Heart left ventricle (tissue), 16 donors: Measurements from ENCODE around the gene DCDC2C. TPM values are rescaled to one million over a fixed set of nuclear protein-coding genes. Genes with fewer than 3 reads are reported as not detected.

Source experiments
- ATAC-seq, 4 donors: fragments of 200-7000 bp; cut with Tn5 transposase; one replicate each; pipeline ENCODE4 v1.9.1; 2020 to 2022; ENCODE audit warnings: moderate library complexity in 4 of 4, mild to moderate bottlenecking in 3 of 4, moderate number of reproducible peaks in 1 of 4
- DNase-seq, 5 donors: peaks; one replicate each; pipeline ENCODE4 v3.0.0-alpha.2; 2020
- H3K27ac ChIP-seq, 12 donors: fragments of 200-600 bp; sonication (generic) in 4 of 12; one replicate each; pipeline versions ENCODE4 v1.5.0 to v1.8.0; 2016 to 2022; ENCODE audit warnings: mild to moderate bottlenecking in 2 of 12
- H3K27me3 ChIP-seq, 9 donors: fragments of 200-600 bp; sonication (generic) in 2 of 9; one replicate each; pipeline versions ENCODE4 v1.5.1 to v1.8.0; 2016 to 2022; ENCODE audit warnings: mild to moderate bottlenecking in 3 of 9
- H3K36me3 ChIP-seq, 9 donors: fragments of 200-600 bp; sonication (generic) in 2 of 9; one replicate each; pipeline versions ENCODE4 v1.5.0 to v1.8.0; 2018 to 2022; ENCODE audit warnings: mild to moderate bottlenecking in 2 of 9
- H3K4me1 ChIP-seq, 12 donors: fragments of 200-600 bp; sonication (generic) in 4 of 12; one replicate each; pipeline versions ENCODE4 v1.5.0 to v1.8.0; 2016 to 2022; ENCODE audit warnings: mild to moderate bottlenecking in 3 of 12
- H3K4me3 ChIP-seq, 12 donors: fragments of 200-600 bp; sonication (generic) in 4 of 12; one replicate each; pipeline versions ENCODE4 v1.5.0 to v1.8.0; 2017 to 2022; ENCODE audit warnings: mild to moderate bottlenecking in 9 of 12, moderate library complexity in 4 of 12
- H3K9me3 ChIP-seq, 12 donors: fragments of 200-600 bp; sonication (generic) in 4 of 12; one replicate each; pipeline versions ENCODE4 v1.5.0 to v1.8.0; 2016 to 2022; ENCODE audit warnings: mild to moderate bottlenecking in 1 of 12
- CTCF ChIP-seq, 12 donors: fragments of 200-600 bp; sonication (generic) in 4 of 12; IDR thresholded peaks; one replicate each; pipeline versions ENCODE4 v1.5.0 to v1.8.0; 2018 to 2022; ENCODE audit warnings: antibody characterized with exemption in 12 of 12, mild to moderate bottlenecking in 5 of 12
- POLR2A ChIP-seq, 2 donors: fragments of 450-650 bp; IDR thresholded peaks; one replicate each; pipeline ENCODE4 v1.6.1; 2017; ENCODE audit warnings: antibody characterized with exemption in 2 of 2, mild to moderate bottlenecking in 2 of 2, moderate library complexity in 2 of 2
- WGBS, 4 donors: extraction: QIAGEN DNeasy Blood & Tissue Kit in 2 of 4; methylation state at CpG; one replicate each; pipeline versions ENCODE4 v1.1.5 to v1.1.7; 2013 to 2018; 5-methylcytosine and 5-hydroxymethylcytosine counted together
- intact Hi-C, 10 donors: fragments of 100-400 bp; cut with DNase I; formaldehyde crosslinking; loops; one replicate each; pipeline versions ENCODE4 v1.11.1 to v1.14.2; 2022
- polyA plus RNA-seq, 2 donors: library from polyadenylated mRNA; stranded (reverse); fragments of 200-250 nt; gene quantifications; one replicate each; pipeline ENCODE4 v1.2.3, GENCODE V29; 2013
- total RNA-seq, 9 donors: library from RNA; depleted of rRNA in 2 of 9; stranded (reverse); fragments of >200 nt in 2 of 9; fragmentation: NEBNext Ultra II Directional in 3 of 9; extraction: Animal tissue kit (Norgen Biotek cat#: 25700) in 3 of 9; gene quantifications; one replicate each; pipeline versions ENCODE4 v1.1.0 to v1.2.4, GENCODE V29; 2016 to 2023
- donor health status: ischemic (EF 13 %, LVEDD 7.1; RV severe dilation, severe dysfunction).
- donor health status: healthy with polysubstance abuse.
- donor health status: DM: no; HTN: yes; CAD: no.
- donor health status: DM: no; HTN: no; CAD: no.
- donor health status: ischemic (EF 25% LVEDD 6.9; RV normal size, moderate dysfunction).
- donor health status: ischemic (EF 25% LVEDD 5.7; RV mildly dilated, moderate dysfunction).
- donor health status: healthy.
- donor health status: DM: yes; HTN: yes; CAD: no.
- donor health status: ischemic (EF 35%, LVEDD 5.7; RV mildly dilated, moderate dysfunction).
- donor health status: nonischemic (EF 11% LVEDD 7.7; RV severe dilation, severe dysfunction).
- donor health status: DM: yes; HTN: yes; CAD: no.
- donor health status: PGD.
- donor health status: ischemic (EF 29% LVEDD 5.4; RV normal size, mild dysfunction).
- donor health status: nonischemic (EF 23%, LVEDD 6.1; RV moderate dilation, normal function).

The DCDC2C gene
- total and polyA plus RNA-seq, 11 donors: not detected

- no peaks in the 10 kb centered on the region for H3K9me3 ChIP-seq
- H3K27me3 ChIP-seq: peaks cover 0 to 21% (median 0%) of the 10 kb centered on the region in 9 donors
- H3K4me3 ChIP-seq: no peak overlapping the region
- DNase-seq (no peak), ATAC-seq (no peak)
- WGBS, 4 donors: 94 to 96% (median 94%) methylated on average over 7 of the region's 7 CpGs
- no peaks in the 10 kb centered on the region for H3K36me3 ChIP-seq
- no peak overlapping the region for H3K27ac ChIP-seq
- H3K4me1 ChIP-seq: peaks cover 0 to 7% (median 4%) of the 10 kb centered on the region in 12 donors
- intact Hi-C loops: loop anchor here in 3 of 10 donors (5.0 to 10.0 kb wide), 2 partner anchors 53 to 95 kb away; no protein-coding TSS in a partner anchor
- TF ChIP-seq POLR2A (IDR thresholded peaks at IDR 0.05): no peak
- TF ChIP-seq CTCF (IDR thresholded peaks at IDR 0.05): no peak
These were observed 28.5 kb downstream of the DCDC2C start for GRCh38 chr2:3731829-3732228.

- no peak overlapping the region for H3K4me3 ChIP-seq
- DNase-seq (no peak), ATAC-seq (no peak)
- H3K4me1 ChIP-seq: no peaks in the 10 kb centered on the region
- H3K27me3 ChIP-seq: peaks cover 0 to 12% (median 0%) of the 10 kb centered on the region in 9 donors
- intact Hi-C loops: loop anchor here in 1 of 10 donors (10.0 kb wide), 1 partner anchor 49 kb away; no protein-coding TSS in a partner anchor
- H3K27ac ChIP-seq: no peak overlapping the region
- H3K9me3 ChIP-seq: no peaks in the 10 kb centered on the region
- H3K36me3 ChIP-seq: no peaks in the 10 kb centered on the region
- 79 to 86% (median 84%) methylated on average over 7 of the region's 7 CpGs for WGBS, 4 donors
- TF ChIP-seq POLR2A (IDR thresholded peaks at IDR 0.05) (no peak), CTCF (IDR thresholded peaks at IDR 0.05) (no peak)
These were observed 32.7 kb downstream of the DCDC2C start for GRCh38 chr2:3736112-3736511.

- no peak for ATAC-seq
- intact Hi-C loops: loop anchor here in 1 of 10 donors (10.0 kb wide), 1 partner anchor 48 kb away; no protein-coding TSS in a partner anchor
- Histone ChIP-seq H3K9me3 (no peaks in the 10 kb centered on the region), H3K4me3 (no peak overlapping the region), H3K27me3 (peaks cover 0 to 12% (median 0%) of the 10 kb centered on the region in 9 donors), H3K4me1 (no peaks in the 10 kb centered on the region), H3K36me3 (no peaks in the 10 kb centered on the region), H3K27ac (no peak overlapping the region)
- no peak for TF ChIP-seq POLR2A (IDR thresholded peaks at IDR 0.05)
- TF ChIP-seq CTCF (IDR thresholded peaks at IDR 0.05): no peak
- no peak for DNase-seq
- 74 to 85% (median 80%) methylated on average over 9 of the region's 9 CpGs for WGBS, 4 donors
These were observed 33.8 kb downstream of the DCDC2C start for GRCh38 chr2:3737128-3737527.

- intact Hi-C loops: loop anchor here in 1 of 10 donors (10.0 kb wide), 1 partner anchor 46 kb away; no protein-coding TSS in a partner anchor
- H3K4me1 ChIP-seq: no peaks in the 10 kb centered on the region
- ATAC-seq (no peak), DNase-seq (no peak)
- H3K9me3 ChIP-seq: no peaks in the 10 kb centered on the region
- 21 to 33% (median 26%) methylated on average over 3 of the region's 3 CpGs for WGBS, 4 donors
- no peaks in the 10 kb centered on the region for H3K36me3 ChIP-seq
- TF ChIP-seq POLR2A (IDR thresholded peaks at IDR 0.05): no peak
- TF ChIP-seq CTCF (IDR thresholded peaks at IDR 0.05): peak in 4 of 12 donors; percentile 6 to 20 (median 10)
- H3K4me3 ChIP-seq: no peak overlapping the region
- H3K27me3 ChIP-seq: peaks cover 0 to 12% (median 0%) of the 10 kb centered on the region in 9 donors
- H3K27ac ChIP-seq: no peak overlapping the region
These were observed 35.1 kb downstream of the DCDC2C start for GRCh38 chr2:3738454-3738853.
